ENCODE results near the gene NPVF.

The NPVF gene

DNA sequence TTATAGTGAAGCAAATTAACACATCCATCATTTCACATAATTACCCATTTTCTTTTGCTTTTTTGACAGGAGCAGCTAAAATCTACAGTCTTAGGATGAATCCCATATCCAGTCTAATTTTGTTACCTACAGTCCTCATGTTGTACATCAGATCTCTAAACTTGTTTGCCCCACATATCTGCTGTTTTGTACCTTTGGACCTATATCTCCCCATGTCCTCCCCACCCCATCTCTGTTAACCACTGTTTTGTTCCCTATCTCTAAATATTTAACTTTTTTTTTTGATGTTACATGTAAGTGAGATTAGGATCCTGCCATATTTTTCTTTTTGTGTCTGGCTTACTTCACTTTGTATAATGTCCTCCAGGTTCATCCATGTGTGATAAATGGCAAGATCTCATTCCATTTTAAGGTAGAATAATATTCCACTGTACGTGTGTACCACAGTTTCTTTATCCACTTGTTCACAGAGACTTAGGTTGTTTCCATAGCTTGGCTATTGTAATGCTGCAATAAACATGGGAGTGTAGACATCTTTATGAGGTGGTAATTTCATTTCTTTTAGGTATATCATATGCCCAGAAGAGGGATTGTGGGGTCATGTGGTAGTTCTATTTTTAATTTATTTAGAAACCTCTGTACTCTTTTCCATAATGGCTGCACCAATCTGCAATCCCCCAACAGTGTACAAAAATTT, 19.6 kb downstream of the NPVF start:
- Mint-ChIP-seq H3K27me3 (peaks cover 16% of the 10 kb centered on the region), H3K27ac (no peak overlapping the region), H3K9me3 (no peaks in the 10 kb centered on the region), H3K36me3 (no peaks in the 10 kb centered on the region), H3K4me3 (no peak overlapping the region), H3K4me1 (no peaks in the 10 kb centered on the region)
- no peak for ATAC-seq (ENCODE audit: low read depth)
- DNase-seq (ENCODE audit: low spot score in 2 of 2), result no peak

- Mint-ChIP-seq H3K27ac (no peak overlapping the region), H3K27me3 (peaks cover 16% of the 10 kb centered on the region), H3K4me3 (no peak overlapping the region), H3K4me1 (no peaks in the 10 kb centered on the region), H3K9me3 (no peaks in the 10 kb centered on the region), H3K36me3 (no peaks in the 10 kb centered on the region)
- ATAC-seq (ENCODE audit: low read depth), result no peak
- no peak for DNase-seq (ENCODE audit: low spot score in 2 of 2)
Measured at GRCh38 chr7:25207887-25208286, 20.4 kb downstream of the NPVF start.

- H3K9me3 Mint-ChIP-seq, result no peaks in the 10 kb centered on the region
- H3K27ac Mint-ChIP-seq, result no peak overlapping the region
- ATAC-seq (ENCODE audit: low read depth) (no peak), DNase-seq (ENCODE audit: low spot score in 2 of 2) (no peak)
- peaks cover 12% of the 10 kb centered on the region for H3K27me3 Mint-ChIP-seq
- H3K4me3 Mint-ChIP-seq, result no peak overlapping the region
- no peaks in the 10 kb centered on the region for H3K4me1 Mint-ChIP-seq
- no peaks in the 10 kb centered on the region for H3K36me3 Mint-ChIP-seq
Measured at GRCh38 chr7:25206765-25207164, 21.5 kb downstream of the NPVF start.

- ATAC-seq (ENCODE audit: low read depth), result no peak
- peaks cover 2% of the 10 kb centered on the region for H3K27me3 Mint-ChIP-seq
- H3K36me3 Mint-ChIP-seq, result no peaks in the 10 kb centered on the region
- H3K9me3 Mint-ChIP-seq, result peaks cover 3% of the 10 kb centered on the region
- H3K4me3 Mint-ChIP-seq, result no peak overlapping the region
- no peak for DNase-seq (ENCODE audit: low spot score in 2 of 2)
- H3K27ac Mint-ChIP-seq, result no peak overlapping the region
- H3K4me1 Mint-ChIP-seq, result no peaks in the 10 kb centered on the region
Measured at GRCh38 chr7:25196132-25196896, 32.0 kb downstream of the NPVF start.

DNA sequence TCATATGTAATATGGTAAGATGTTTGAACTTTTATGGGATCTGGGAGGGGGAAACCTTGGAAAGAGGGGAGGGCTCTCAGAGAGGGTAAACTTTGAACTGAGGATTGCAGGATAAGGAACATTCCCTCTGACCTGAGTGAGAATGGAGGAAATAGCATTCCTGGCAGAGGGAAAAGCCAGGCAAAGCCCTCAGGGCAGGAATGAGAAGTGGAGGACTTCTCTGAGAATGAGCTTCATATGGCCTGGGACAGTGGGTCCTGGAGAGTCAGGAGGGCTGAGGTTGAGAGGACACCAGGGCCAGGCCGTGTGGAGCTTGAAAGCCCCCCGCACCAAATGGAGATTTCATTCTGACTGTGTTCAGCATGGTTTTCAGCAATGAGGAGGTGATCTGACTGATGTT, 34.2 kb downstream of the NPVF start:
- DNase-seq (ENCODE audit: low spot score in 2 of 2), result no peak
- peaks cover 2% of the 10 kb centered on the region for H3K27me3 Mint-ChIP-seq
- no peak overlapping the region for H3K27ac Mint-ChIP-seq
- H3K4me1 Mint-ChIP-seq, result no peaks in the 10 kb centered on the region
- peaks cover 3% of the 10 kb centered on the region for H3K9me3 Mint-ChIP-seq
- no peak for ATAC-seq (ENCODE audit: low read depth)
- H3K36me3 Mint-ChIP-seq, result no peaks in the 10 kb centered on the region
- no peak overlapping the region for H3K4me3 Mint-ChIP-seq

- DNase-seq (ENCODE audit: low spot score in 2 of 2) (no peak), ATAC-seq (ENCODE audit: low read depth) (no peak)
- Mint-ChIP-seq H3K9me3 (peaks cover 3% of the 10 kb centered on the region), H3K27ac (no peak overlapping the region), H3K4me1 (no peaks in the 10 kb centered on the region), H3K4me3 (no peak overlapping the region), H3K27me3 (peaks cover 4% of the 10 kb centered on the region), H3K36me3 (no peaks in the 10 kb centered on the region)
Measured at GRCh38 chr7:25192043-25192442, 36.2 kb downstream of the NPVF start.

- Mint-ChIP-seq H3K9me3 (peaks cover 1% of the 10 kb centered on the region), H3K36me3 (peaks cover 1% of the 10 kb centered on the region), H3K4me3 (no peak overlapping the region), H3K27ac (no peak overlapping the region), H3K27me3 (peaks cover 9% of the 10 kb centered on the region), H3K4me1 (no peaks in the 10 kb centered on the region)
- DNase-seq (ENCODE audit: low spot score in 2 of 2) (no peak), ATAC-seq (ENCODE audit: low read depth) (no peak)
Measured at GRCh38 chr7:25189197-25189596, 39.1 kb downstream of the NPVF start.

- DNase-seq (ENCODE audit: low spot score in 2 of 2), result no peak
- ATAC-seq (ENCODE audit: low read depth), result no peak
- Mint-ChIP-seq H3K36me3 (peaks cover 1% of the 10 kb centered on the region), H3K4me1 (no peaks in the 10 kb centered on the region), H3K27ac (no peak overlapping the region), H3K4me3 (no peak overlapping the region), H3K9me3 (no peaks in the 10 kb centered on the region), H3K27me3 (peaks cover 9% of the 10 kb centered on the region)
Measured at GRCh38 chr7:25187932-25188331, 40.4 kb downstream of the NPVF start.

GRCh38 chr7:25186436-25186835, 41.9 kb downstream of the NPVF start:
- Mint-ChIP-seq H3K36me3 (peaks cover 1% of the 10 kb centered on the region), H3K4me3 (no peak overlapping the region), H3K4me1 (no peaks in the 10 kb centered on the region), H3K27ac (no peak overlapping the region), H3K9me3 (no peaks in the 10 kb centered on the region), H3K27me3 (peaks cover 9% of the 10 kb centered on the region)
- ATAC-seq (ENCODE audit: low read depth) (no peak), DNase-seq (ENCODE audit: low spot score in 2 of 2) (no peak)

- Mint-ChIP-seq H3K27ac (no peak overlapping the region), H3K36me3 (peaks cover 8% of the 10 kb centered on the region)
- no peak for ATAC-seq (ENCODE audit: low read depth)
Measured at GRCh38 chr7:25181532-25181931, 46.8 kb downstream of the NPVF start.

GRCh38 chr7:25180946-25181345, 47.3 kb downstream of the NPVF start:
- no peak for ATAC-seq (ENCODE audit: low read depth)
- Mint-ChIP-seq H3K27ac (no peak overlapping the region), H3K9me3 (no peaks in the 10 kb centered on the region), H3K36me3 (peaks cover 8% of the 10 kb centered on the region), H3K27me3 (peaks cover 4% of the 10 kb centered on the region), H3K4me1 (peaks cover 13% of the 10 kb centered on the region), H3K4me3 (peak overlapping the region; percentile 91)
- no peak for DNase-seq (ENCODE audit: low spot score in 2 of 2)

More at GRCh38 chr7:25181532-25181931, 46.8 kb downstream of the NPVF start:
- peaks cover 13% of the 10 kb centered on the region for H3K4me1 Mint-ChIP-seq
- peaks cover 6% of the 10 kb centered on the region for H3K27me3 Mint-ChIP-seq
- H3K9me3 Mint-ChIP-seq, result no peaks in the 10 kb centered on the region
- no peak overlapping the region for H3K4me3 Mint-ChIP-seq
- no peak for DNase-seq (ENCODE audit: low spot score in 2 of 2)

DNA sequence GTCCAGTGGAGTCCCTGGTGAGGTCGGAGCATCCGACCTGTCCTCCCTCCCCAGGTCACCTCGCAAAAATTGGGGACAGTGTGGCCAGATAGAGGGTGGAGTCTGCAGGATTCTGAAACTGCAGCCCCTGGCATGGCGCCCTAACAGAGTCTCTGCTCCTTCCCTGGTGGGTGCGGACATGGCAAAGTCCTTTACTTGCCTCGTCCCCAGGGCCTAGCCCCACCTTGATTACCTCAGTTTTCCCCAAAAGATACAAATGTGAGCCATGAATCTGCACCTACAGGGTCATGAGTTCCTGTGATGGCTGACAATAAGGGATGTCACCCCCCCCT, 47.7 kb downstream of the NPVF start:
- ATAC-seq (ENCODE audit: low read depth), result peak; percentile 11
- no peak for DNase-seq (ENCODE audit: low spot score in 2 of 2)
- peak overlapping the region; percentile 54 for H3K27ac Mint-ChIP-seq
- H3K27me3 Mint-ChIP-seq, result peaks cover 2% of the 10 kb centered on the region
- H3K36me3 Mint-ChIP-seq, result peaks cover 10% of the 10 kb centered on the region
- peaks cover 13% of the 10 kb centered on the region for H3K4me1 Mint-ChIP-seq
- H3K9me3 Mint-ChIP-seq, result no peaks in the 10 kb centered on the region
- peak overlapping the region; percentile 91 for H3K4me3 Mint-ChIP-seq

DNA sequence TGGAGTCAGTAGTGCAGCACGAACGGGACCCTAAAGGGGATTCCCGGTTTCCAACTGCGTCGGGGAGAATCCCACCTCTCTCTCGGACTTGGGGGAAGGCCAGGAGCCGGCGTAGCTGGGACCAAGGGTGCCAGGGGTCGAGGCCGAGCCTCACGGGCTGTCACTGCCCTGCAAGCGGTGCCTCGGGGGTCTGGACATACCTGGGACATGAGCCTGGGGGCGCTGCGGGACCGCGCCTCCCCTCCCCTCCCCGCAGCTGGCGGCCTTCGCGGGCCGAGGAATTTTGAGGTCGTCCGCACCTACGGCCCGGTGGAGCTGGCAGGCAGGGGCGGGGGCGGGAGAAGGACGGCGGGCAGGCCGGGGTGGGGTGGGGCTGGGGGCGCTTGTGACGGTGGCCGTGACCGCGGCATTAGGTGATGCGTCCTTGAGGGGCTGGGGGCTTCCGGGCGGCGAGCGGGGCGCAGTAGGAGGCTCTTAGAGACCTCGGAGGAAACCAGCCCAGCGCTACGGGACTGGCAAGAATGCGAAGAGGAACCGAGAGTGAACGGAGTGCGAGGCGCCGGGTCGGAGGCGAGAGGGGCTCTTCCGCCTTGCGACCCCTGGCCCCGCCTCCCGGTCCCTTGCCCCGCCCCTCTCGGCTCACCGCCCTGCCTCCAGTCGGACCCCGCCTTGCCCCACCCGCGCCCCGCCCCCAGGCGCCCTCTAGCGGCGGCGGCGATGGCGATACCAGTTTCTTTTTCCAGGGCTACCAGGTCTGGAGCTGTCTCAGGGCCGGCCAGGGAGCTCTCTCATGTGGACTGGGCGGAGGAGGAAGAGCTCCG, 48.3 kb downstream of the NPVF start:
- ATAC-seq (ENCODE audit: low read depth) (peak; percentile 94), DNase-seq (ENCODE audit: low spot score in 2 of 2) (peak; percentile 100)
- peaks cover 10% of the 10 kb centered on the region for H3K36me3 Mint-ChIP-seq
- no peaks in the 10 kb centered on the region for H3K27me3 Mint-ChIP-seq
- H3K9me3 Mint-ChIP-seq, result no peaks in the 10 kb centered on the region
- peak overlapping the region; percentile 91 for H3K4me3 Mint-ChIP-seq
- peaks cover 13% of the 10 kb centered on the region for H3K4me1 Mint-ChIP-seq
- H3K27ac Mint-ChIP-seq, result peak overlapping the region; percentile 54

DNA sequence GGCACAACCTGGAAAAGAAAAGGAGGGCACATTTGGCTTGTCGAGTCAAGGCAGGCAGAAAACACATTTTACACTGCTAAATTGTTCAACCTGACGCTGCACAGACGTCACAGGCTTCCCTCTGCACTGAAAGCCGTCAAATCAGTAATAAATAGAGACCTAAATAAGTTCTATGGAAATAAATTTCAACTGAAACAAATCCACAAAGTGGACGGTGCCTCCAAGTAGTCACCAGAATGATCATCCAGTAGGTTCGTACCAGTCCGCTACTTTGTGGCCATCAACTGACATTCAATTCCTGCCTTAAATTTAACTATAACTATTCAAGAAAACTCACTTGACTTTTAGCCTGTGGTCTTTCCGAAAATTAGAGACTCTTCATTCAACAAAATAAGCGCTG, 49.0 kb downstream of the NPVF start:
- Mint-ChIP-seq H3K9me3 (no peaks in the 10 kb centered on the region), H3K4me1 (peaks cover 13% of the 10 kb centered on the region), H3K27ac (peak overlapping the region; percentile 54), H3K27me3 (no peaks in the 10 kb centered on the region), H3K4me3 (peak overlapping the region; percentile 91), H3K36me3 (peaks cover 10% of the 10 kb centered on the region)
- no peak for ATAC-seq (ENCODE audit: low read depth)
- DNase-seq (ENCODE audit: low spot score in 2 of 2), result no peak

All from memory B cell (primary cell).